HCT116 (cell line): Measurements from ENCODE around the gene FXYD6. TPM values are rescaled to one million over a fixed set of nuclear protein-coding genes. Genes with fewer than 3 reads are reported as not detected.

Source experiments
- ATAC-seq: fragments of 200-7000 bp; cut with Tn5 transposase; 2 replicates; pipeline ENCODE4 v1.9.1; 2020; ENCODE audit warnings: mild to moderate bottlenecking, moderate library complexity
- BruUV-seq: library from RNA; stranded (reverse); fragments of 400-500 nt; replicated peaks from 2 replicates; lab custom pipeline; 2021; lab: Mats Ljungman, UMichigan
- CTCF ChIA-PET: fragments of 300-600 bp; sonication (Branson Sonifier 250); formaldehyde crosslinking; loops from one replicate; lab custom pipeline; 2021; ENCODE audit warnings: antibody characterized with exemption; lab: Charles Lee
- POLR2A ChIA-PET: fragments of 300-600, 350-600 bp; sonication (Branson Sonifier 250); formaldehyde crosslinking; loops from one replicate; lab custom pipeline; 2021; ENCODE audit warnings: antibody characterized with exemption; lab: Charles Lee
- RAD21 ChIA-PET, 2 experiments: fragments of 300-600 bp; sonication (Branson Sonifier 250); formaldehyde crosslinking; loops; one replicate each; lab custom pipeline; 2023; ENCODE audit warnings: low total read pairs in 2 of 2; ENCODE audit not compliant: uncharacterized antibody in 2 of 2, unreplicated experiment in 2 of 2, low non-redundant PET in 1 of 2; lab: Charles Lee
- DNase-seq: peaks from one replicate; pipeline ENCODE4 v3.0.0-alpha.2; 2010; ENCODE audit warnings: low read depth, low spot score
- H2AFZ ChIP-seq: fragments of 200-600 bp; shearing (Covaris generic), sonication (generic); 2 replicates; pipeline ENCODE4 v1.6.1; 2017; ENCODE audit warnings: low read depth, mixed run types, mixed read lengths, antibody characterized with exemption, low read length; ENCODE audit not compliant: poor library complexity, severe bottlenecking
- H3K27ac ChIP-seq: 2 replicates; pipeline ENCODE4 v1.5.1; 2012; ENCODE audit warnings: low read depth, low read length
- H3K27me3 ChIP-seq: fragments of 200-600 bp; sonication (generic); 2 replicates; pipeline ENCODE4 v1.6.1; 2016; ENCODE audit warnings: mixed run types, low read length, mixed read lengths; ENCODE audit not compliant: insufficient read depth
- H3K36me3 ChIP-seq, 2 experiments: fragments of 200-500 bp in 1 of 2; fragments of 200-600 bp in 1 of 2; sonication (Bioruptor generic) in 1 of 2; sonication (generic) in 1 of 2; 2 replicates each; pipeline versions ENCODE4 v1.5.1 to v1.6.1; 2014 to 2016; ENCODE audit warnings: low read length in 2 of 2, inconsistent platforms in 1 of 2, mixed read lengths in 1 of 2, mixed run types in 1 of 2; ENCODE audit not compliant: insufficient read depth in 2 of 2, control insufficient read depth in 1 of 2
- H3K4me1 ChIP-seq, 2 experiments: fragments of 200-600 bp in 1 of 2; sonication (generic) in 1 of 2; 2 replicates each; pipeline versions ENCODE4 v1.5.1 to v1.6.1; 2012 to 2017; ENCODE audit warnings: low read length in 2 of 2, inconsistent platforms in 1 of 2, mild to moderate bottlenecking in 1 of 2, mixed read lengths in 1 of 2, mixed run types in 1 of 2, moderate library complexity in 1 of 2; ENCODE audit not compliant: insufficient read depth in 2 of 2, control insufficient read depth in 1 of 2
- H3K4me2 ChIP-seq: fragments of 200-600 bp; sonication (generic); 2 replicates; pipeline ENCODE4 v1.6.1; 2017; ENCODE audit warnings: mixed run types, low read length, mixed read lengths
- H3K4me3 ChIP-seq, 2 experiments: fragments of 200-600 bp in 1 of 2; sonication (generic) in 1 of 2; replicated peaks in 1 of 2; 2 replicates each; pipeline ENCODE4 v1.5.1; 2011 to 2016; ENCODE audit warnings: low read length in 2 of 2, control low read depth in 1 of 2, low read depth in 1 of 2, mild to moderate bottlenecking in 1 of 2, mixed read lengths in 1 of 2, mixed run types in 1 of 2
- H3K79me2 ChIP-seq: fragments of 200-600 bp; sonication (generic); 2 replicates; pipeline ENCODE4 v1.6.1; 2017; ENCODE audit warnings: mild to moderate bottlenecking, mixed run types, low read length, moderate library complexity, mixed read lengths; ENCODE audit not compliant: insufficient read depth
- H3K9ac ChIP-seq: fragments of 200-600 bp; sonication (generic); 2 replicates; pipeline ENCODE4 v1.6.1; 2016; ENCODE audit warnings: low read length, mixed read lengths
- H3K9me2 ChIP-seq: fragments of 200-600 bp; sonication (generic), shearing (Covaris generic); 2 replicates; pipeline ENCODE4 v1.6.1; 2017; ENCODE audit warnings: mixed run types, mild to moderate bottlenecking, moderate library complexity; ENCODE audit not compliant: insufficient read depth
- H3K9me3 ChIP-seq, 2 experiments: fragments of 200-500 bp in 1 of 2; fragments of 200-600 bp in 1 of 2; sonication (Bioruptor generic) in 1 of 2; sonication (generic) in 1 of 2; 2 replicates each; pipeline ENCODE4 v1.6.1; 2014 to 2017; ENCODE audit warnings: low read length in 2 of 2, mixed read lengths in 2 of 2, inconsistent platforms in 1 of 2, low read depth in 1 of 2, mild to moderate bottlenecking in 1 of 2, mixed run types in 1 of 2, moderate library complexity in 1 of 2; ENCODE audit not compliant: control insufficient read depth in 1 of 2, insufficient read depth in 1 of 2
- H4K20me1 ChIP-seq: fragments of 200-600 bp; sonication (generic), shearing (Covaris generic); 2 replicates; pipeline ENCODE4 v1.6.1; 2017; ENCODE audit warnings: mixed run types, mild to moderate bottlenecking, moderate library complexity; ENCODE audit not compliant: insufficient read depth
- ATF3 ChIP-seq: IDR thresholded peaks from 2 replicates; pipeline ENCODE4 v1.6.1; 2012
- CBX3 ChIP-seq: IDR thresholded peaks from 2 replicates; pipeline ENCODE4 v1.6.1; 2012; ENCODE audit warnings: low read depth
- CEBPB ChIP-seq: IDR thresholded peaks from 2 replicates; pipeline ENCODE4 v1.6.1; 2012; ENCODE audit warnings: low read depth
- ELF1 ChIP-seq: IDR thresholded peaks from 2 replicates; pipeline ENCODE4 v1.6.1; 2012; ENCODE audit warnings: low read depth, borderline replicate concordance
- EZH2 ChIP-seq: fragments of 200-600 bp; sonication (generic); IDR thresholded peaks from 2 replicates; pipeline ENCODE4 v1.6.1; 2017; ENCODE audit warnings: antibody characterized with exemption, mixed run types
- FOSL1 ChIP-seq: IDR thresholded peaks from 2 replicates; pipeline ENCODE4 v1.6.1; 2012; ENCODE audit warnings: low read depth
- POLR2A ChIP-seq: IDR thresholded peaks from 2 replicates; pipeline ENCODE4 v1.7.0; 2011; ENCODE audit warnings: borderline replicate concordance; ENCODE audit not compliant: insufficient read depth, insufficient read length; ENCODE audit errors: extremely low read depth
- RAD21 ChIP-seq: IDR thresholded peaks from 2 replicates; pipeline ENCODE4 v1.6.1; 2012; ENCODE audit warnings: low read depth, mild to moderate bottlenecking
- SIN3A ChIP-seq: IDR thresholded peaks from 2 replicates; pipeline ENCODE4 v1.6.1; 2012; ENCODE audit warnings: low read depth
- SP1 ChIP-seq: IDR thresholded peaks from 2 replicates; pipeline ENCODE4 v1.6.1; 2012; ENCODE audit warnings: low read depth
- SRF ChIP-seq: IDR thresholded peaks from 2 replicates; pipeline ENCODE4 v1.6.1; 2012; ENCODE audit warnings: low read depth
- ZFX ChIP-seq: fragments of 450-650 bp; IDR thresholded peaks from 2 replicates; pipeline ENCODE4 v1.6.1; 2017
- intact Hi-C: fragments of 100-400 bp; cut with micrococcal nuclease; formaldehyde crosslinking; loops from 2 replicates; pipeline ENCODE4 v1.10.0; 2022
- total RNA-seq: library from RNA; stranded (reverse); gene quantifications from one replicate; pipeline ENCODE4 v1.2.1, GENCODE V29; 2021; ENCODE audit not compliant: unreplicated experiment

FXYD6 gene
- total RNA-seq, 1 experiment from 2014 or later = 2.5 TPM

GRCh38 chr11:117901601-117902000 is 25.1 kb upstream of the FXYD6 start:
- H3K4me1 ChIP-seq = peaks cover 0 to 2% of the 10 kb centered on the region in 2 experiments; a peak in 2 of 4 replicates
- H3K9ac ChIP-seq = no peak overlapping the region
- H3K9me3 ChIP-seq = no peaks in the 10 kb centered on the region
- no TSS peak for BruUV-seq
- H3K36me3 ChIP-seq = no peaks in the 10 kb centered on the region
- no peaks in the 10 kb centered on the region for H3K79me2 ChIP-seq
- no peaks in the 10 kb centered on the region for H3K27me3 ChIP-seq
- no peak for ATAC-seq
- H3K27ac ChIP-seq = no peak overlapping the region
- H2AFZ ChIP-seq = no peak overlapping the region
- no peak overlapping the region for H3K4me3 ChIP-seq
- no peaks in the 10 kb centered on the region for H3K9me2 ChIP-seq
- H3K4me2 ChIP-seq = no peak overlapping the region
- ChIA-PET CTCF (no interaction called here), RAD21 (no interaction called here), POLR2A (no interaction called here)
- TF ChIP-seq ZFX (no peak), SP1 (no peak)
- no peaks in the 10 kb centered on the region for H4K20me1 ChIP-seq
- no peak for DNase-seq
- intact Hi-C loops = no loop called here

DNA sequence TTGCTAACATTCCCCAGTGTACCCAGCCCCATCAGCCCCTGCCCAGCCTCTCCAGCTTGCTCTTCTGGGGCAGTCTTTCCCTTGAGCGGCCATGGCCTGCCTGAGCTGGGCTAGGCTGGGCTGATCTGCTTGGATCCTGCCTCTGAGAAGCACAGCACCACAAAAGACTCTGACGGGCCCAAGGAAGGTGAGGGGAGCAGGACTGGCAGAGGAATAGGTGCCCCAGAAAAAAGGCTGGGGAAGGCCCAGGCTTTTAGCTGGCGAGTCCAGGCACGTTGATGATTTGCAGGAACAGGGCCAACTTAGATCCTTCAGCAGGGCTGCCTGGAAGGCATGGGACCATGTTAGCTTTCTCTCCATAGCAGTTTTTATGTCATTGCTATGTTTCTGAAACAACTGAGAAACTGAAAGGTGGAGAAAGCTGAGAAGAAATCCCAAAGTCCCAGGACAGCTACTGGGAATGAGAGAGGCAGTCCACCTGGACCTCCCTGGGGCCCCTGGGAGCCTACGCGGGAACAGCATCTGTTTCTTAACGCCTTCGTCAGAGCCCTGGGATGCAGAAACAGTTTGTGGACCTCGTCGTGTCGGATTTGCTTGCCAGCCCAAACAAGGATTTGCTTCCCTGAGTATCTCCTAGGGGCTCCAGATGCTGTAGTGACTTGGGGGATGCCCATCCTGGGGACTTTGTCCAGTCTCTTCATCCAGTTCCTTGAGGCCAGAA is 24.4 kb upstream of the FXYD6 start:
- no peak for DNase-seq
- no peak overlapping the region for H3K9ac ChIP-seq
- intact Hi-C loops = no loop called here
- no peaks in the 10 kb centered on the region for H3K36me3 ChIP-seq
- no peak overlapping the region for H3K27ac ChIP-seq
- H3K4me3 ChIP-seq = no peak overlapping the region
- no peaks in the 10 kb centered on the region for H3K9me3 ChIP-seq
- ChIA-PET CTCF (no interaction called here), POLR2A (no interaction called here), RAD21 (no interaction called here)
- no peaks in the 10 kb centered on the region for H3K9me2 ChIP-seq
- no peak overlapping the region for H2AFZ ChIP-seq
- no peaks in the 10 kb centered on the region for H3K27me3 ChIP-seq
- H3K4me2 ChIP-seq = no peak overlapping the region
- no peaks in the 10 kb centered on the region for H3K4me1 ChIP-seq
- no peak for TF ChIP-seq ATF3
- no peak for TF ChIP-seq FOSL1
- TF ChIP-seq CEBPB = no peak
- no peak for TF ChIP-seq SRF
- no peak for TF ChIP-seq ELF1
- TF ChIP-seq RAD21 = no peak
- TF ChIP-seq POLR2A = no peak
- TF ChIP-seq EZH2 = no peak
- no peak for TF ChIP-seq CBX3
- no peak for TF ChIP-seq SIN3A
- BruUV-seq = no TSS peak
- no peak for ATAC-seq
- H3K79me2 ChIP-seq = no peaks in the 10 kb centered on the region
- H4K20me1 ChIP-seq = no peaks in the 10 kb centered on the region
